ENCODE data around the gene ADCY9.

- TF ChIP-seq CTCF (optimal IDR thresholded peaks at IDR 0.05 in 1 of 3, IDR thresholded peaks at IDR 0.05 in 1 of 3, conservative IDR thresholded peaks at IDR 0.05 in 1 of 3; ENCODE audit: extremely low read depth in 1 of 3, insufficient read depth in 2 of 3, low read length in 3 of 3) (no peak), EZH2 (IDR thresholded peaks at IDR 0.05; ENCODE audit: low read length) (no peak)
These were observed 26.4 kb downstream of the ADCY9 start for GRCh38 chr16:4089811-4090301.
